Stimulated activated CD8-positive, alpha-beta memory T cell treated with anti-CD3 and anti-CD28 coated beads, Interleukin-2, amount 100 ng/mL, for 1 hour (primary cell): ENCODE measurements around the gene JSRP1.

Experiments
- DNase-seq, 2 donors: peaks; one replicate each; pipeline ENCODE4 v3.0.0-alpha.2; 2020; ENCODE audit warnings: low read depth in 2 of 2

The JSRP1 gene

DNA sequence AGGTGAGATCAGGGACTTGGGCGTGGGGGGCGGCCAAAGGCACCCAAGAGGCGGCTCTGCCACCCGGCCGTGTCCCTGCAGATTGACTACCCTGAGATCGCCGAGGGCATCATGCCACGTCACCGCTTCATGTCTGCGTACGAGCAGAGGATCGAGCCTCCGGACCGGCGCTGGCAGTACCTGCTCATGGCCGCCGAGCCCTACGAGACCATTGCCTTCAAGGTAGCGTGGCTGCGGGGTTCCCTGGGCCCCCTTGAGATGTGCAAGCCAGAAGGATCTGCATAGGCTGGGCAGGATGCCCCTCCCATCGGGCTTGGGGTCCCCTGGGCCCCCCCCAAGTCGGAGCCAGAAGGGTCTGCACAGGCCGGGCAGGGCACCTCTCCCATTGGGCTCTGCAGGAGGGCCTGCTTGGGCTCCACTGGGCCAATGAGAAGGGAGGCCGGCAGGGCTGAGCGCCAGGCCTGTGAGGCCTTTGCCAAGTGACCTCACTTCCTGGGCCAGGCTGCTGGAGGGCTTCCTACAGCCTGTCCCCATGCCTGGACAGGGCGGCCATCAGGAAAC, 9.3 kb downstream of the JSRP1 start:
- no peak for DNase-seq

DNA sequence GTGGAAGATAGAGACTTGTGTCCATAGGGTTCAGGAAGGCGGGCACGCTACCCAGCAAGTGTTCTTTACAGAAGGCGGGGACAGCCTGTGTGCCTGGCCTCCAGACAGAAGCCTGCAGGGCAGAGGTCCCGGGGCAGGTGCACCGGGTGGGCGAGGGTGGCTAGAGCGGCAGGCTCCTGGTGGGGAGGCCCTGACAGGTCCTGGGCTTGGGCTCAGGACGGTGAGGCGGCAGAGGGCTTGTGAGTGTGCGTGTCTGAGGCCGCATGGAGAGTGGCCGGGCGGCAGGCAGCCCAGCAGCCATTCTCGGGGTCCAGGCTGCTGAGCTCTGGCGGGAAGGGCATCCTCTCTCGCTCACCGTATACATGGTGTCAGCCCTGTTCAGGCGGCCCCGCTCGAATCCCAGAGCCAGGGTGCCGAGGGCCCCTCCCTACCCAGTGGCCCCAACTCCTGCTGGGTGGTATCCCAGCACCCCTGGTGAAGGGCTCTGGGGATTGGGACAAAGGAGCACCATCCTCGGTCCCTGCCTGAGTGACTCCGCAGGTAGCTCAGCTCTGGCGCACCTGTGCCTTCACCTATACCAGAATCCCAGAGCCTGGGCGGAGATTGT, 10.1 kb downstream of the JSRP1 start:
- no peak for DNase-seq

DNA sequence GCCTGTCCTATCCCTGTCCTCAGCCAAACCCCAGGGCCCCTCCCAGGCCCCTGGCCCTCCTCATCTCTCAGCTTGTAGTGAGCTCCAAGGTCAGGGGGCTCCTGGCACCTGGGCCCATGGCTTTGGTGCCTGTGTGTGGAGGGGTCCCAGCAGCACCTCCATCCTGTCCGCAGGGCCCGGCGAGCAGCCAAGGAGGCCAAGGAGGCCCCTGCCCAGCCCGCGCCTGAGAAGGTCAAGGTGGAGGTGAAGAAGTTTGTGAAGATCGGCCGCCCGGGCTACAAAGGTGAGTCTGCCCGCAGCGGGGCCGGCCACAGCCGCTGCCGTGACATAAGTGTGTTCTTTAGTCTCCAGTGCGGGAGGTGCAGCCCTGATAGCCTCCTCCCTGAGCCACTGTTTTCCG, 10.9 kb downstream of the JSRP1 start:
- DNase-seq = no peak

DNA sequence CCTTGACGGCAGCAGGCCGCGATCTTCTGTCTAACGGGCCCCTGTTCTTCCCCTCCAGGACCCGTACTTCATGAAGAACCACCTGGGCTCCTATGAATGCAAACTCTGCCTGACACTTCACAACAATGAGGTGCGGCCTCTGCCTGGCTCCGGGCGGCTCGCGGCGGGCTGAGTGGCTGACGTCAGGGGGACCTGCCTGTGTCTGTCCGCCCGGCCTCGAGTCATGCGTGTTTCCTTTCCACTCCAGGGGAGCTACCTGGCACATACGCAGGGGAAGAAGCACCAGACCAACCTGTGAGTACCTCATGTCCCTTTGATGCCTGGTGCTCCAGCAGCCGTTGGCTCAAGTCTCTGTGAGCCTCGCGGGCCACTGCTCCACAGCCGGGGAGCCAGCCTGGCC, 11.7 kb downstream of the JSRP1 start:
- no peak for DNase-seq

DNA sequence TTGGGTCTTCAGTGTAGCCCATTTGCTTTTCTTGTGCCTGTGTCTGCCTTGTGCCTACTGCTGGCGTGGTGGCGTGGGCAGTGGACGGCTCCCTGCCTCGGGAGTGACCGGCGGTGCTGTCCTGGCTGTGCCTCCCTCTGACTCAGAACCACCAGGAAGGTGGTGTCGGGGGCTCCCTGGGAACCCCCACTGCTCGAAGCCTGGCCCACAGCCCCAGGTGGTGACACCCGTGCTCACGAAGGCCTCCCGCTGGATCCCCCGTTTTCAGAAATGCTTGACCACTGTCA, 12.1 kb downstream of the JSRP1 start:
- no peak for DNase-seq

DNA sequence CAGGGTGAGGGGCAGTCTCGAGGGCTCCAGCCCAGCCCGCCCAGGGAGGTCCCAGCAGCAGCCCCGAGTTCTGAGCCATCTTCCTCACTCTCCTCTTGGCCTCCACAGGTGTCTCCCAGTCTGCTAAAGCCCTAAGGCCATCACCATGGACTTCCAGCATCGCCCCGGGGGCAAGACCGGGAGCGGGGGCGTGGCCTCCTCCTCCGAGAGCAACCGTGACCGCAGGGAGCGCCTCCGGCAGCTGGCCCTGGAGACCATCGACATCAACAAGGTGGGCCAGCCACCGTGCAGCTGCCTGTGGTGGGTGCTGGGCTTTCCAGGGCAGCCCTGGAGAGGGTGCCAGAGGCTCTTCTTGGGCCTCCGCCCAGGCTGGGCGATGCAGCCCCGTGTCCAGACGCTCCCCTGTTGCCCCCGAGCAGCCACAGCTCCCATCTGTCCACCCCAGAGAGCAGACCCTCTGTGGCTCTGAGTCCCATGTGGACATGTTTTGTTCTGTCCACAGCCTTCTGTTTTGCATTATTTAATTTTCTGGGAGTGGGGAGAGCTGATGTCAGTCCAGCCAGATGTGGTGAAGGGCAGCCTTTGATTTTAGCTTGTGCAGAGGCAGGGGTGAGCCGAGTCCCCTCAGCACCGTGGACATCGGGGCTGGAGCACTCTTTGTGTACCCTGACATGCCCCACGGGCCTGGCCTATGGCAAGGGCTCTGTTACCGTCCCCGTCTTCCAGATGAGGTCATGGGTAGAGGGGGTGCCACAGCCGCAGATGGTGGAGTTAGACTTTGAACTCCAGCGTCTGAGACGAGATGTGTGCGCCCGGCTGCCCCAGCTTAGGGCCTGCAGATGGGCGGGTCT, 12.7 kb downstream of the JSRP1 start:
- DNase-seq = no peak

DNA sequence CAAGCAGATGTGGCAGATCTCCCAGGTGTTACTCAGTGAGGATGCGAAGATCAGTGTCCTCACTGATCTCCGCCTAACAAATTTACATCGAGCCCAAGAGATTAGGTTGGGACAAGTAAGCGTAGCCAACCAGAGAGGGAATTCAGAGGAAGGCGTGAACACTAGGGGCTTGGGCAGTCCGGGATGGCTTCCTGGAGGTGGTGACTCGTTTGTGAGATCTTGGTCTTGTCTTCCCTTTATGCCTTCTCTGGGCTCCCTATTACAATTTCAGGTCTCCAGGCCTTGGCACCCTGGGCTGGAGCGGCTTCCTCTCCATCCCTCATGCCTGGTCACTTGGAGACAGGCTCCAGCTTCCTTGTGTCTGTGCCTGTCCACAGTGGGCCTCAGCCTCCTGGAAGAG, 13.4 kb downstream of the JSRP1 start:
- no peak for DNase-seq

DNA sequence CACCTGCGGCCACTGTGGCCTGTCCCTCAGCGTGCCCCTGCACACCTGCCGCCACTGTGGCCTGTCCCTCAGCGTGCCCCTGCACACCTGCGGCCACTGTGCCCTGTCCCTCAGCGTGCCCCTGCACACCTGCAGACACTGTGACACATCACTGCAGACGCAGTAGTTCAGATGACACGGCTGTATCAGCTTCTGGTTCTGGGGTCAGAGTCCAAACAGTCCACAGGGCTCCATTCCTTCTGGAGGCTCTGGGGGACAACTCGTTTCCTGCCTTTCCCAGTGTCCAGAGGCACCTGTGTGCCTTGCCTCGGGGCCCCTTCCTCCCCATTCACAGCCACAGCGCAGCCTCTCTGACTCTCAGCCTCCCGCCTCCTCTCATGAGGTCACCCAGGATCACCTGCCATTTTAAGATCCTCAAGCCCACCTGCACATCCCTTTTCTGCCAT, 14.1 kb downstream of the JSRP1 start:
- no peak for DNase-seq

DNA sequence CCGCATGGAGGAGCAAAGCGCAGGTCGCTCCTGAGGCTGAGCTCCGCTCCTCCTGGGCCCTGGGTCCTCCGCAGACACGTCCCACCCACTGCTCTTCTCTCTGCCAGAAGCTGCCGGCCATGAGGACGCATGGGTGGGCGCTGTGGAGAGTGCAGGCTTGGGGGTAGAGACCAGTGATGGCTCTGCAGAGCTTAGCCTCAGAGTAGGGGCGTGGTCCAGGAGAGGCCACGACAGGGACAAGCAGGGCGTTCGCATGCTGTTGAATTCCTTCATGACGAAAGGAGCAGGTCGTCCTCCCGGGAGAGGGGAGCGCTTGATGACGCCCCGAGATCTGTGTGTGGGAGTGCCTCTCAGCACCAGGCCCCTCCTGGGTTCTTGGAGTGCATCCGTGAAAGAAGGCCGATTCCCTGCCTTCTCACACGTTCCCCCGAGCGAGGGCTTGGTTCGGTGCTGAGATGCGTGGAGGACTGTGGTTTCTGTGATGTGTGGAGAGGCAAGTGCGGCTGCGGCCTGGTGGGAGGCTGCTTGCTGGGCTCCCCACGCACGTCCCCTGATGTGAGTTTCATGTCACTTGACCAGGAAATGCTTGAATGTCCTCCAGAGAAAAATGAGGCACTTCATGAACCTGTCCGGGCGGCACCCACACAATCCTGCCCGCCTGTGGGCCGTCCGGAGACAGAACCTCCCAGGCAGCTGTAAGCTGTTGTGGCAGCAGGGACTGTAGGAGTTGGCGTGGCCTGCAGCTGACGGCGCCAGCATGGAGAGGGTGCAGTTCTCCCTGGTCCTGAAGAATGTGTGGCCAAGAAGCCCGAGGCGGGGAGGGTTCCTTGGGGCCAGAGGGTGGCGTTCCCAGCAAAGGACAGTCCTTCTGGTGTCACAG, 15.1 kb downstream of the JSRP1 start:
- DNase-seq = no peak

DNA sequence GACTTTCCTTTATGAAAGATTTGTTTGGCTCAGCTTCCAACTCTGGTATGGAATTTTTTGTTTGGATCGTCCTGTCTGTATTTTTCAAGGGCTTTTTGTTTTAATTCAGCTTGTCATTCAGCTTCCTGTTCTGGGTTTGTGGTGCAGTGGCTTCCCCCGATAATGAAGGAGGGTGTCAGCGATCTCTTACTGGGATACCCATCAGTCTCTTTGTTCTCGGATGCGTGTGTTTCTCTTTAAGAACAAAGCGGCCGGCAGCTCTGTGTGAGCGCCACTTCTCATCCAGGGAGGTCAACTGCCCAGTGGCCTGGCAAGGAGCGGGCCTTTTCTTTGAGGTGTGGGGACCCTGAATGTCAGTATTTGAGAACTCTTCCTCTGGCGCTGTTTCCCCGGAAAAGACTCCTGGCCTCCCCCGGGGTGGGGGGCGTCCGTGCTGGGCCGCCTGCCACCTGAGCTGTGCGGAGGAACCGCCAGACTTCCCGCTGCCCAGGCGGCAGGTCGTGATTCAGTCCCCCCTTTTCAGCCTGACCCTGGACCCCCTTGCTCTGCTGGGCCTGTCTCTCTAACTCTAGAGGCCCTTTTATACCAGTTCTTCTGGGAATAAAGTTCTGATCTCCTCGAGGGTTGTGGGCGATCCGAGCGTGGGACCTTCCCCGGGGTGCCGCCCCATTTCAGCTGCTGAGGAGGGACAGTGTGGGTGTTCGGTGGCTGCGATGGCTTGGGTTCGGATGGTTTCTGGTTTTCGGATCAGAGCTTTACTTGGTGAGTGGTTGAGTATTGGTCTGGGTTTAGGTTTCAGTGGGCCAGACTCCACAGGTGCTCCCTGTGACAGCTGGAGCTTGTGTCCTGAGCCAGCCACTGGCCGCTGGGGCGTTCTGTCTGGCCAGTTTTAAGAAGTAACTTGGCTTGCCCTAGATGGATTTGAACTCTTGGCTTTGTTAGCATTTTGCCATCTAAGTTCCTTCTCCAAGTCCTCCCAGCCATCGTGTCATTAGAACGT, 16.1 kb downstream of the JSRP1 start:
- no peak for DNase-seq

DNA sequence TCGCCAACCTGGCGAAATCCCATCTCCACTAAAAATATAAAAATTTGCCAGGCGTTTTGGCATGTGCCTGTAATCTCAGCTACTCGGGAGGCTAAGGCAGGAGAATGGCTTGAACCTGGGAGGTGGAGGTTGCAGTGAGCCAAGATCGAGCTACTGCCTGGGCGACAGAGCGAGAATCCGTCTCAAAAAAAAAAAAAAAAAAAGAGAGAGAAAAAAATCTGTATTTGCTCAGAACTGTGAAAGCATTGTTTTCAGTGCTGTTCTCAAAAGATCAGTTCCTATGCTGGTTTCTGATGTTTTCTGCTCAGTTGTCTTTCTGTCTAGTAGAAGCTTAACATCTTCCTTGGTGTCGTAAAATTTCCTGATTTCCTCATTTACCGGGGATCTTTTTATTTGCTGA, 17.0 kb downstream of the JSRP1 start:
- no peak for DNase-seq

DNA sequence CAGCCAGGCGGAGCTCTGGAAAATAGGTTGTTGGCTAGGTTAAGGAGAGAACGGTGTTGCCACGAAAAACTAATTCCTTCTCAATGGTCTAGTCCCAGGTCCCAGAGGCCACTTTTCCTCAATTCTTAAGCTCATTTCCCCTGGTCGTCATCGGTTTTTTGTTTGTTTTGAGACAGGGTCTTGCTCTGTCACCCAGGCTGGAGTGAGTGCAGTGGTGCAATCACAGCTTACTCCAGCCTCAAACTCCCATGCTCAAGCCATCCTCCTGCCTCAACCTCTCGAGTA, 18.4 kb downstream of the JSRP1 start:
- DNase-seq = no peak

DNA sequence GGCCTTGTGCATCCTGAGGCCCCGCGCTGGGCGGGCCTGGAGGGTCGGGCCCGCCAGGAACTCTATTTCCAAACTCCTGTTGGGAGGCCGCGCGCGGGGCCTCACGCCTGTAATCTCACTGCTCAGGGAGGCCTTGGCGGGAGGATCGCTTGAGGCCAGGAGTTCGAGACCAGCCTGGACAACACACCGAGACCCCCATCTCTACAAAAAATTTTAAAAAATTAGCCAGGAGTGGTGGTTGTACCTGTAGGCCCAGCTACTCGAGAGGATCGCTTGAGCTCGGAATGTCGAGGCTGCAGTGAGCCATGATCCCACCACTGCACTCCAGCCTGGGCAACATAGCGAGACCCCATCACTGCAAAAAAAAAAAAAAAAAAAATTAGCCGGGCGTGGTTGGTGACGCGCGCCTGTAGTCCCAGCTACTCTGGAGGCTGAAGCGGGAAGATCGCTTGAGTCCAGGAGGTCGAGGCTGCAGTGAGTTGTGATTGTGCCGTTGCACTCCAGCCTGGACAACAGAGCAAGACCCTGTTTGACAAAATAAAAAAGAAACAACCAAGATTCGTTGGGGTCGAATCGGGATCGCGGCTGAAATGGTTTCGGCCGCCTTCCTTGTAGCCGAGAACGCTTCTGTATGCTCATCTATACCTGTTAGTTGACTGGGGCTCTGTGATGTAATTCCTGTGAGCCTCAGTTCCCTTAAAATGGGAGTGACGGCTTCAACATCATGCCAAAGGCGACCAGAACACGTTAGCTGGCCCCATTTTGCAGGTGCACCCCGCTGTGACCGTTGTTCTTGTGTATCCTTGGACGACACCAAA, 19.0 kb downstream of the JSRP1 start:
- no peak for DNase-seq

DNA sequence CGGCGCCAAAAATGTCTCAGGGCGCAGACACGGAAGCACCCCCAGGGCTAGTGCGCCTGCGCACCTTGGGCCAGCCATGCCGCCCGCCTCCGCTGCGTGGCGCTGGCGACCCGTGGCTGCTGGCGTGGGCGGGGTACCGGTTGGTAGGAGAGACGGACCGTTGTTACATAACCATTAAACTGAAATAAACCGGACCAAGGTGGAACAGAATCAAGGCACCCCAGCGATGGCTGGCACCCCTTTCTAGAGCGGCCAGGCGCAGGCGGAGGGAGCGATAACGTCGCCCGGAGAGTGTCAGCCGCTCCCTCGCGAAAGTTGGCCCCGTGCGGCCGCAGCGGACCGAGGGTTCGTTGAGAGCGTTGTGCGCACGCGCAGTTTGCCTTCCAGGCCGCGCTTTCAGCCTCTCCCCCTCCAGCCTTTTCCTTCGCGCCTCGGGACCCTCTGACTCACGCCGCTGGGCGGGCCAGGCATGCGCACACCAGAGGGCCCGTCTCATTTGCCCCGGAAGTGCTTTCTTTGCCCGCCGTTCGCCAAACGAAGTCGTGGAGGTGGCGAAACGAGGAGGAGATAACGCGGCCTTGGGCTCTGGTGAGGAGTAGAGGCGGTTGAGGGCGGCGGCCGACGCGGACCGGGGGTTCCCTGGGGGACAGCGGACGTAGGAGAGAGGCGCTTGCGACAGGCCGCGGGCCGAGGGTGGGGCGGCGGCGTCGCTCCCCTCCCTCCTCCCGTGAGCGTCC, 19.7 kb downstream of the JSRP1 start, which contains the start of the genes PLEKHJ1 and SF3A2:
Gene PLEKHJ1 (minus strand): TSS at position 16 of the 737 bp plus-strand sequence. CDS start 81 bp downstream, outside the sequence.
Gene SF3A2 (plus strand): TSS at position 511 of the 737 bp plus-strand sequence. CDS start 6,595 bp downstream, outside the sequence.
- peak; percentile 96 to 97 for DNase-seq

DNA sequence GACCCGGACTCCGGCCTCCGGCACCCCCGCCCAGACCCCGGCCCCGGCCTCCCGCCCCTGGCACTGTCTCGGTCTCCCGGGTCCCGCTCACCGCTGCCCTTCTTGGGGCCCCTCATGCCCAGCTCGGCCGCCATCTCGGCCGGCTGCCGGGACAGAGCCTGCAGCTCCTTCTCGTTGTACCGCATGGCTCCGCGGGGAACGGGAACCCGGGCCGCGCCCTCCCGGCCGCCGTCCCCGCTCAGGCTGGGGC, 20.2 kb downstream of the JSRP1 start:
- no peak for DNase-seq

DNA sequence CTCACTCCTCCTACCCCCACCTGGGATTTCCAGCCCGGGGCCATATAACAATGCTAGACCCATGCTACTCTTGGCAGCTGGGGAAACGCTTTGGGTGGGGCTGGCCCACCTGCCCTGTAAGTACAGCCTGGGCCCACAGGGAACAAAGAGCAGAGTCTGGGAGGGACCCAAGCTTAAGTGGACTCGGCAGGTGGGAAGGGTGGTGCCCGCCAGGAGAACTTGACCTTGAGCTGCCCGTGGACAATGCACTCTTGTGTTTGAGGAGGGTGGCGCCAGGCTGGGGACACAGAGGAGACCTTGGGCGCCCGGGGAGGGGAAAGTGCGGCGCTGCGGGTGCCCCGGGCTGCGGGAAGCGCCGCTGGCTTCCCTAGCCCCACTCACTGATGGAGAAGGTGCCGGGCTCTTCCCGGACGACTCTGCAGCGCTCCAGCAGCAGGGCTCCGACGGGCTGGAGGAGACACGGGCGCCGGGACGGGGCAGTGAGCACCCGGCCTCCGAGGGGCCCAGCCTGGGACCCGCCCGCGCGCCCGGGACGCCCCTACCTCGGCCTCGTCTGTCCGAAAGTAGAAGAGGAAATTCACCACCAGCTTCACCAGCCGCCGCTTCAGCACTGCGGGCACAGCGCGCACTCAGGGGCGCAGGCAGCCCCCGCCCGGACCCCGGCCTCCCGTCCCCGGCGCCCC, 20.7 kb downstream of the JSRP1 start:
- DNase-seq = no peak

DNA sequence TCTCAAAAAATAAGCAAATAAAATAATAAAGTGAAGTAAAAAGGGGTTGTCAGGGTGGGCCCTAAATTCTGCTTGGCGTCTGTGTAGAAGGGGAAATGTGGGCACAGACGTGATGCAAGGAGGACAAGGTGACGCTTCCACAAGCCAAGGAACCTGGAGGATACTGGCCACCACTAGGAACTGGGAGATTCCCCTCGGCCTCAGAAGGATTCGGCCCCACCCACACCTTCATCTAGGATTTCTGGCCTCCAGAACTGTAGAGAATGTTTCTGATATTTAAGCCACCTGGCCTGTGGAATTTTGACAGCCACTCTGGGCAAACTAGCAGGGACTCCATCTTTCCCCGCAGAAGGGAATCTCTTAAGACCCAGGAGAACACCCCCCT, 21.2 kb downstream of the JSRP1 start:
- no peak for DNase-seq

DNA sequence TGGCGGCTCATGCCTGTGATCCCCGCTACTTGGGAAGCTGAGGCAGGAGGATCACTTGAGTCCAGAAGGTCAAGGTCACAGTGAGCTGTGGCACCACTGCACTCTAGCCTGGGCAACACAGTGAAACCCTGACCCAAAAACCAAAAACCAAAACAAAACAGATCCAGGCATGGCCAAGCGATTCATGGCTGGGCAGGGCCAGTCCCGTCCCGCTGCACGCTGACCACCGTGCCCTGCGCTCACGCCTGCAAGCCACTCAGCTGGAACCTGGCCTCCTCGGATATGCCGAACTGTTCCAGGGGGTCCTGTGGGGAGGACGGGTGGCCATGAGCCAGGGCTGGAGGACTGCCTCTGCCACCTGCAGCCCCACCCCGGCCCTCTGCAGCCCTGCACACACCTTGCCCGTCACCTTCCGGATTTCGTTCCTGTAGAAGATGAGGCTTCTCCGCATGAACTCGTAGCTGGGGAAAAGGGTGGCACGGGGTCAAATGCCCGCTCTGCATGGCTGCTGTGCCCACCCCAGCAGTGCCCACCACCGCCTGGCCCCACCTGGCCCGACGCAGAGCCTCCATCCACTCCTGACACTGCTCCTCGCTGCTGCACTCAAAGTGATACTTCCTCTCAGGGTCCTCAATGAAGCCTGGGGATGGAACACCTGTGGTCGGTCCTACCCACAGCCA, 22.5 kb downstream of the JSRP1 start:
- no peak for DNase-seq
